LNCaP clone FGC (cell line): Measurements from ENCODE around the gene CD9.

Source experiments
- DNase-seq: peaks from one replicate; pipeline ENCODE4 v3.0.0-alpha.2; 2011; ENCODE audit warnings: low read depth
- H3K4me3 ChIP-seq: 2 replicates; pipeline ENCODE4 v1.5.1; 2011; ENCODE audit warnings: mild to moderate bottlenecking, low read depth, low read length, control low read depth
- CTCF ChIP-seq: IDR thresholded peaks from 2 replicates; pipeline ENCODE4 v1.5.1; 2012; ENCODE audit warnings: mild to moderate bottlenecking; ENCODE audit not compliant: control insufficient read depth, insufficient read depth; ENCODE audit errors: extremely low read depth

Gene CD9

DNA sequence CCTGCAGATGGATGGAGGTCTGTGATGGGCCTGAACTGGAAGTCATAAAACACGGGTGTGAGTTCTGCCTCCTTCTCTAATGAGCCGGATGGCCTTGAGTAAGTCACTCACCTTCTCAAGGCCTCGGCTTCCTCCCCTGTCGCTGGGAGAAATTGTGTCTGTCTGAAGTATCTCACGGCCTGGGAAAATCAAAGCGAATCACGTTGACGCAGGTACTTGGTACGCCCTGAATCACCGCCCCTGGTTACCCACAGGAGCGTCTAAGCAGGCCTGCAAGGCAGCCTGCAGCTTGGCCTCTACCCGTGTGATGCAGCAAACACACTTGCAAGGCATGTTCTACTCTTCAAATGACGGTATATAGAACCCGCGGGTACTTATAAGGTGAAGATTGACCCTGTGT is 28.1 kb upstream of the CD9 start:
- H3K4me3 ChIP-seq: no peak overlapping the region
- no peak for TF ChIP-seq CTCF
- DNase-seq: no peak

- no peak overlapping the region for H3K4me3 ChIP-seq
- no peak for DNase-seq
- no peak for TF ChIP-seq CTCF
These were observed 27.3 kb upstream of the CD9 start for GRCh38 chr12:6172862-6173261.

DNA sequence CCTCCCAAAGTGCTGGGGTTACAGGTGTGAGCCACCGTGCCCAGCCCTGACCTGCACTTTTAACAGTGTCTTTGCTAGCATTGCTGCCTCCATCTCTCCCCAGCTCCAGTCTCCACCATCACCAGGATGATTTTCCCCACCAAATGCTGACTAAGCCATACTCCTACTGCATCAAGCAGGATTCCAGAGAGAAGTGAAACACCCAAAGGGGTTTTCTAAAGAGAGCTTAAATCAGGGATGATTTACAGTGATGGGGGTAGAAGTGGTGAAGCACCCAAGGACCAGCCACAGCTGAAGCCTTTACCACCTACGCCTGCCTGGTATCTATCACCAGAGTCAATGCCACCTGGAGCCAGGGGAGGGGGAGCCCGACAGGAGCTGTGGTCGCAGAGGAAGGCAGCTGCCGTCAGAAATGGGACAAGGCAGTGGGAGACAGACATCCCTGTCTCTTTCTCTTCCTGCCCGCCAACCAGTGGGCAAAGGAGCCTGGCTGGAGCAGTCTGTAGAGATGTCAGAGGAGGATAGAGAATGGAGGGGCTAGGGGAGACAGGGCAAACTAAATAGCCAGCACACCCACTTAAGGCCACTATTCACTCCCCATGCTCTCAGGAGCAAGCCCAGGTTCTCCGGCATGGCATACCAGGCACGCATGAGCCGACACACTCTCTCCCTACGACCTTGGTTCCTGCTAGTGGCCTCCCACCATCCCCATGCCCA is 22.4 kb upstream of the CD9 start:
- no peak for DNase-seq

GRCh38 chr12:6178981-6179761 is 21.0 kb upstream of the CD9 start:
- no peak overlapping the region for H3K4me3 ChIP-seq
- TF ChIP-seq CTCF: no peak
- DNase-seq: no peak

More for the DNA sequence above, 22.4 kb upstream of the CD9 start:
- TF ChIP-seq CTCF: no peak
- H3K4me3 ChIP-seq: no peak overlapping the region

- DNase-seq: no peak
- no peak for TF ChIP-seq CTCF
- H3K4me3 ChIP-seq: no peak overlapping the region
These were observed 19.7 kb upstream of the CD9 start for GRCh38 chr12:6180268-6181051.

DNA sequence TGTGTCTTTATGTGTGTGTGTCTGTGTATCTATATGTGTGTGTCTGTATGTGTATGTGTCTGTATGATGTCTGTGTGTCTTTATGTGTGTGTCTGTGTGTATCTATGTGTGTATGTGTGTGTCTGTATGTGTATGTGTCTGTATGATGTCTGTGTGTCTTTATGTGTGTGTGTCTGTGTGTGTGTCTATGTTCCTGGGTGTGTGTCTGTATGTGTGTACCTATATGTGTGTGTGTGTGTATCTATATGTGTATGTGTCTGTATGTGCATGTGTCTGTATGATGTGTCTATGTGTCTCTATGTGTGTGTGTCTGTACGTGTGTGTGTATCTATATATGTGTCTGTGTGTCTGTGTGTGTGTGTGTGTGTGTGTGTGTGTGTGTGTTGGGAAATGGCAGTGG is 19.0 kb upstream of the CD9 start:
- DNase-seq: no peak
- H3K4me3 ChIP-seq: no peak overlapping the region
- no peak for TF ChIP-seq CTCF
